ENCODE measurements around the gene ADRB2.
"Not testable (repeated sequence)": the region's sequence is repeated elsewhere in the genome, so short reads cannot be mapped to it uniquely, and the experiment has no call there.

ADRB2 gene

GRCh38 chr5:148826053-148826738, at the start of gene ADRB2:
ADRB2 (plus strand) TSS chr5:148826611; CDS start chr5:148826832, 221 bp downstream.
- peak; percentile 93 for DNase-seq

GRCh38 chr5:148776780-148777179, 49.6 kb upstream of the ADRB2 start:
- DNase-seq: no peak

GRCh38 chr5:148778882-148779281, 47.5 kb upstream of the ADRB2 start:
- DNase-seq: no peak

- DNase-seq: no peak
Observed at GRCh38 chr5:148780711-148781110, 45.7 kb upstream of the ADRB2 start.

GRCh38 chr5:148781766-148782165, 44.6 kb upstream of the ADRB2 start:
- DNase-seq: no peak

GRCh38 chr5:148785223-148785622, 41.2 kb upstream of the ADRB2 start:
- DNase-seq: no peak

- no peak for DNase-seq
Observed at GRCh38 chr5:148786456-148786855, 40.0 kb upstream of the ADRB2 start.

- DNase-seq: no peak
Observed at GRCh38 chr5:148788636-148789035, 37.8 kb upstream of the ADRB2 start.

GRCh38 chr5:148790545-148791333, 35.7 kb upstream of the ADRB2 start:
- no peak for DNase-seq

GRCh38 chr5:148791334-148791667, 35.1 kb upstream of the ADRB2 start:
- no peak for DNase-seq

- no peak for DNase-seq
Observed at GRCh38 chr5:148791696-148792095, 34.7 kb upstream of the ADRB2 start.

- no peak for DNase-seq
Observed at GRCh38 chr5:148792744-148793143, 33.7 kb upstream of the ADRB2 start.

- no peak for DNase-seq
Observed at GRCh38 chr5:148793261-148793660, 33.1 kb upstream of the ADRB2 start.

GRCh38 chr5:148794275-148794674, 32.1 kb upstream of the ADRB2 start:
- no peak for DNase-seq

GRCh38 chr5:148794729-148795561, 31.5 kb upstream of the ADRB2 start:
- DNase-seq: no peak

GRCh38 chr5:148796936-148797335, 29.5 kb upstream of the ADRB2 start:
- no peak for DNase-seq

GRCh38 chr5:148798786-148799185, 27.6 kb upstream of the ADRB2 start:
- no peak for DNase-seq

- no peak for DNase-seq
Observed at GRCh38 chr5:148799737-148800527, 26.5 kb upstream of the ADRB2 start.

- no peak for DNase-seq
Observed at GRCh38 chr5:148801682-148802276, 24.6 kb upstream of the ADRB2 start.

GRCh38 chr5:148803451-148803850, 23.0 kb upstream of the ADRB2 start:
- not testable (repeated sequence) for DNase-seq

- DNase-seq: no peak
Observed at GRCh38 chr5:148804393-148804792, 22.0 kb upstream of the ADRB2 start.

Measured in CD4-positive, alpha-beta T cell treated with Interleukin-12 subunit alpha and Interleukin-12 subunit beta, for 1 hour (primary cell).